Measurements from ENCODE around the gene PAXX.
A peak's percentile ranks its signal among the peaks of the same experiment; 100 is the strongest.

PAXX gene

DNA sequence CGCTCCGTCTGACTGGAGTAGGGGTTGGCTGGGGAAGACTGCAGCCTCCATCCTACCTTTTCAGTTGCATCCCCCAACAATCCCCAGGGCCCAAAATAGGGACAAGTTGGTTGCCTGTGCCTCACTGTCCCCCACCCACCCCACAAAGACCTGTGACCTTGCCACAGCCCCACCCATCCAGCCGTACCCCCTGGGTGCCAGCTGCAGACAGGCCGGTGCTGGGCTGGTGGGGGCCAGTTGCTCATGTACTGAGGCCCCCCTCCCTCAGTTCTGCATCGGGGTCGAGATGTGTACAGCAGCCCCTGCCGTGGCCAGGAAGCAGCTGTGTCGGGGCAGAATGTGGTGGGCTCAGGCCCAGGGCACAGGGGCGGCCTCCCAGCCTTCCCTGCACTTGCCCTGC is 9.1 kb upstream of the PAXX start:
- H3K27me3 ChIP-seq (ENCODE audit: control insufficient read depth, insufficient read depth, low read length): peaks cover 22% of the 10 kb centered on the region
- H3K36me3 ChIP-seq (ENCODE audit: control insufficient read depth, insufficient read depth, low read length): no peaks in the 10 kb centered on the region
- no peak overlapping the region for H3K4me3 ChIP-seq (ENCODE audit: low read length)
- no peaks in the 10 kb centered on the region for H3K4me1 ChIP-seq (ENCODE audit: control insufficient read depth, insufficient read depth, low read length)
- no peak overlapping the region for H3K9ac ChIP-seq (ENCODE audit: low read length)
- no peak overlapping the region for H3K27ac ChIP-seq (ENCODE audit: low read depth, low read length)

GRCh38 chr9:136983656-136984314 is 8.4 kb upstream of the PAXX start:
- H3K4me3 ChIP-seq (ENCODE audit: low read length): no peak overlapping the region
- H3K27me3 ChIP-seq (ENCODE audit: control insufficient read depth, insufficient read depth, low read length): peaks cover 22% of the 10 kb centered on the region
- no peak overlapping the region for H3K9ac ChIP-seq (ENCODE audit: low read length)
- H3K4me1 ChIP-seq (ENCODE audit: control insufficient read depth, insufficient read depth, low read length): no peaks in the 10 kb centered on the region
- H3K27ac ChIP-seq (ENCODE audit: low read depth, low read length): no peak overlapping the region
- H3K36me3 ChIP-seq (ENCODE audit: control insufficient read depth, insufficient read depth, low read length): no peaks in the 10 kb centered on the region

DNA sequence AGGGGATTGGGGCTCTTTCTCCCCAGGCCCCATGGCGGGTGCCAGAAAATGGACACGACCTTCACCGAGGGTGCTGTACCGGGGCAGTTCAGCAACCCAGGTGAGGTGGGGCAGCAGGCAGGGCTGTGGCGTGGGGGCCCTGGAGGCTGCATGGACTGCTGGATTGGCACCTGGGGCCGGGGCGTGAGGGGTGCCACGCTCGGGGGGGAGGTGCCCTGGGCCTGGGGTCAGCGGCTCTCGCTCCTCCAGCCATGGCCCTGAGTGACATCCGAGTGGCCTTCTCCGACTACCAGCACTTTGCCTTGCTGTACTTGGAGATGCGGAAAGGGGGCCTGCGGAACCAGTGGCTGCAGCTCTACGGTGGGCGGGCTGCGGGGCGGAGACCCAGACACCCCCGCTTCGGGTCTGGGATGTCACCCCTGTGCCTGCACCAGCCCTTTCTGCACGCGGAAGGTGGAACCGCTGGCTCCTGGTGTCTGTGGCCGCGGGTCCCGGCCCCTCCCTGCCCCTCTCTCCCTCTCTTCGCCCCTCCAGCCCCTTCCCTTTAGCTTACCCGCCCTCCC is 7.7 kb upstream of the PAXX start:
- Histone ChIP-seq H3K9ac (ENCODE audit: low read length) (no peak overlapping the region), H3K4me3 (ENCODE audit: low read length) (no peak overlapping the region), H3K36me3 (ENCODE audit: control insufficient read depth, insufficient read depth, low read length) (no peaks in the 10 kb centered on the region), H3K4me1 (ENCODE audit: control insufficient read depth, insufficient read depth, low read length) (no peaks in the 10 kb centered on the region), H3K27me3 (ENCODE audit: control insufficient read depth, insufficient read depth, low read length) (peaks cover 22% of the 10 kb centered on the region), H3K27ac (ENCODE audit: low read depth, low read length) (no peak overlapping the region)

DNA sequence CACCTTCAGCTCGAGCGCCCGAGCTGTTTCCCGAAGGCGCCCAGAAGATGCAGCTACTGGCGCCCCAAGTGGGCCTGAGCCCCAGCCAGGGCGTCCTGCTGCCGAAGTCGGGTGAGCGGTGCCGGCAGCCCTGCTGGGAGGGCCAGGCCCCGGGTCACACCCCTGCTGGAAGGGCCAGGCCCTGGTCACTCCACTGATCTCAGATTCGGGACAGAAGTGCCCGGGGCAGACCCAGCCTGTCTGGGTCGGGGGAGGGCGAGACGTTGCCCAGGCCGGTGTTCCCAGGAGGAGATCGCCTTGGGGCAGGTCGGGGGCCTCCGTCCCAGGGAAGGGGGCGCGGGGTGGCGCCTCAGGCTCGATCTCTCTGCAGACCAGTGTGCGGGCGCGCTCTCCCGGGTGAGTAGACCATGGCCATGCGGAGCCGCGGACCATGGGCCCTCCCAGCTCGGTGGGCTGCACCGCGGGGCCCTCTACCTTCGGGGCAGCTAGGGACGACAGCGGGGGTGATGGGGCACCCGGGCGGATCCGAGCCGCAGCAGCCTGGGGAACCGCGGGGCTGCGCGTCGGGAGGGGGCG is 7.1 kb upstream of the PAXX start:
- Histone ChIP-seq H3K9ac (ENCODE audit: low read length) (no peak overlapping the region), H3K4me3 (ENCODE audit: low read length) (no peak overlapping the region), H3K4me1 (ENCODE audit: control insufficient read depth, insufficient read depth, low read length) (no peaks in the 10 kb centered on the region), H3K36me3 (ENCODE audit: control insufficient read depth, insufficient read depth, low read length) (no peaks in the 10 kb centered on the region), H3K27ac (ENCODE audit: low read depth, low read length) (no peak overlapping the region), H3K27me3 (ENCODE audit: control insufficient read depth, insufficient read depth, low read length) (peaks cover 22% of the 10 kb centered on the region)

- H3K27me3 ChIP-seq (ENCODE audit: control insufficient read depth, insufficient read depth, low read length): peaks cover 22% of the 10 kb centered on the region
Measured at GRCh38 chr9:136985853-136986252, 6.4 kb upstream of the PAXX start.

GRCh38 chr9:136988872-136989271 is 3.4 kb upstream of the PAXX start:
- no peak overlapping the region for H3K9ac ChIP-seq (ENCODE audit: low read length)
- no peak overlapping the region for H3K4me3 ChIP-seq (ENCODE audit: low read length)
- H3K4me1 ChIP-seq (ENCODE audit: control insufficient read depth, insufficient read depth, low read length): peaks cover 3% of the 10 kb centered on the region
- no peaks in the 10 kb centered on the region for H3K36me3 ChIP-seq (ENCODE audit: control insufficient read depth, insufficient read depth, low read length)
- peaks cover 13% of the 10 kb centered on the region for H3K27me3 ChIP-seq (ENCODE audit: control insufficient read depth, insufficient read depth, low read length)
- H3K27ac ChIP-seq (ENCODE audit: low read depth, low read length): no peak overlapping the region

More at GRCh38 chr9:136985853-136986252, 6.4 kb upstream of the PAXX start:
- H3K27ac ChIP-seq (ENCODE audit: low read depth, low read length): no peak overlapping the region
- H3K4me3 ChIP-seq (ENCODE audit: low read length): no peak overlapping the region
- no peak overlapping the region for H3K9ac ChIP-seq (ENCODE audit: low read length)
- H3K4me1 ChIP-seq (ENCODE audit: control insufficient read depth, insufficient read depth, low read length): no peaks in the 10 kb centered on the region
- no peaks in the 10 kb centered on the region for H3K36me3 ChIP-seq (ENCODE audit: control insufficient read depth, insufficient read depth, low read length)

GRCh38 chr9:136990242-136990911 is 1.8 kb upstream of the PAXX start:
- H3K9ac ChIP-seq (ENCODE audit: low read length): no peak overlapping the region
- no peaks in the 10 kb centered on the region for H3K36me3 ChIP-seq (ENCODE audit: control insufficient read depth, insufficient read depth, low read length)
- H3K4me1 ChIP-seq (ENCODE audit: control insufficient read depth, insufficient read depth, low read length): peaks cover 3% of the 10 kb centered on the region
- H3K27ac ChIP-seq (ENCODE audit: low read depth, low read length): no peak overlapping the region
- peaks cover 5% of the 10 kb centered on the region for H3K27me3 ChIP-seq (ENCODE audit: control insufficient read depth, insufficient read depth, low read length)
- no peak overlapping the region for H3K4me3 ChIP-seq (ENCODE audit: low read length)

DNA sequence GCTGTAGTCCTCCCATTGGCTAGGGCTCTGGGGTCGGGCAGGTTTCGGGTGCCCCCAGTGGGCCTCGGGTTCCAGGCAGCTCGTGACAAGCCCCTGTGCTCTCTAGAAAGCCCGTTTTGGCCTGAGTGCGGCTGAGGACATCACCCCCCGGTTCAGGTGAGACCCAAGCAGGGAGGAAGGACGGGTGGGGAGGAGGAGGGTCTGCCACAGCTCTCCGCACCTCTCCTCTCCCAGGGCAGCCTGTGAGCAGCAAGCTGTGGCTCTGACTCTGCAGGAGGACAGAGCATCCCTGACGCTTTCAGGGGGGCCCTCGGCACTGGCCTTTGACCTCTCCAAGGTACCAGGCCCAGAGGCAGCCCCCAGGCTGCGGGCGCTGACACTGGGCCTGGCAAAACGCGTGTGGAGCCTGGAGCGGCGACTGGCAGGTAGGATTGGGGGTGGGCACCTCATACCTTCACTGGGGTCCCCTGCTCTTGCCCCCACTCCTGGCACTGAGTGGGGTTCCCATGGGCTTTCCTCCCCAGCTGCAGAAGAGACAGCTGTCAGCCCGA is 672 bp downstream of the PAXX start:
- H3K36me3 ChIP-seq (ENCODE audit: control insufficient read depth, insufficient read depth, low read length): no peaks in the 10 kb centered on the region
- peaks cover 3% of the 10 kb centered on the region for H3K4me1 ChIP-seq (ENCODE audit: control insufficient read depth, insufficient read depth, low read length)
- H3K9ac ChIP-seq (ENCODE audit: low read length): peak overlapping the region; percentile 42
- peak overlapping the region; percentile 71 for H3K4me3 ChIP-seq (ENCODE audit: low read length)
- H3K27me3 ChIP-seq (ENCODE audit: control insufficient read depth, insufficient read depth, low read length): peaks cover 3% of the 10 kb centered on the region
- no peak overlapping the region for H3K27ac ChIP-seq (ENCODE audit: low read depth, low read length)

GRCh38 chr9:136994180-136994887 is 2.1 kb downstream of the PAXX start:
- Histone ChIP-seq H3K4me3 (ENCODE audit: low read length) (no peak overlapping the region), H3K27me3 (ENCODE audit: control insufficient read depth, insufficient read depth, low read length) (peaks cover 3% of the 10 kb centered on the region), H3K36me3 (ENCODE audit: control insufficient read depth, insufficient read depth, low read length) (no peaks in the 10 kb centered on the region), H3K27ac (ENCODE audit: low read depth, low read length) (no peak overlapping the region), H3K4me1 (ENCODE audit: control insufficient read depth, insufficient read depth, low read length) (peaks cover 3% of the 10 kb centered on the region), H3K9ac (ENCODE audit: low read length) (no peak overlapping the region)

DNA sequence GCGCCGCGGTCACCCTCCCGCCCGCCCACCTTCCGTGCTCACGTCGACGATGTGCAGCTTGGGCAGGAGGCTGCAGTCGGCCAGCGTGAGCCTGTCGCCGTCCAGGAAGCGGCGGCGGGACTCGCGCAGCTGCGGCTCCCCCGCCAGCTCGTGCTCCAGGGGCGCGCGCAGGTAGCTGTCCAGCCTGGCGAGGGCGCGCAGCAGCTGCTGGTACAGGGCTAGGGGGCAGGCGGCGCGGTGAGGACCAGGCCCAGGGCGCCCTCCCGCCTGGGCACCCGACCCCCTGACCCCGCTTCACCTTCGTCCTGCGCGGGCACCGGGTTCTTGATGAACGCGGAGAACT is 2.6 kb downstream of the PAXX start:
- peaks cover 3% of the 10 kb centered on the region for H3K27me3 ChIP-seq (ENCODE audit: control insufficient read depth, insufficient read depth, low read length)
- H3K4me3 ChIP-seq (ENCODE audit: low read length): no peak overlapping the region

DNA sequence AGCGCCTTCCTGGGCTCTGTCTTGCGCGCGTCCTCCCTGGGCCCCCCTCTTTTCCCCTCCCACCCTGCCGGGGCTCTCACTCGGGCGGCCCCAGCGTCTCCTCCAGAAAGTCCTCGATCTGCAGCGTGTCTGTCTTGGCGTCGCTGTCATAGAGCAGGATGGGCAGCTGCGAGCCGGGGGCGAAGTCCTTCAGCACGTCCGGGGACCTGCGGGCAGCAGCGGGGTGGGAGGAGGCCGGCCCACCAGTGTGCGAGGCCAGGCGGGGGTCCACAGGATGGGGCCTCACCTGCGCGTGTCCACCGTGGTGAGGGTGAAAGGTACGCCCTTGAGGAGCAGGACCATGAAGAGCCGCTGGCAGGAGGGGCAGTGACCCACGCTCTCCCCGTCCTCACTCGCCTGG is 3.1 kb downstream of the PAXX start:
- H3K9ac ChIP-seq (ENCODE audit: low read length): no peak overlapping the region
- no peak overlapping the region for H3K4me3 ChIP-seq (ENCODE audit: low read length)
- H3K36me3 ChIP-seq (ENCODE audit: control insufficient read depth, insufficient read depth, low read length): no peaks in the 10 kb centered on the region
- peaks cover 3% of the 10 kb centered on the region for H3K4me1 ChIP-seq (ENCODE audit: control insufficient read depth, insufficient read depth, low read length)
- H3K27me3 ChIP-seq (ENCODE audit: control insufficient read depth, insufficient read depth, low read length): peaks cover 3% of the 10 kb centered on the region
- no peak overlapping the region for H3K27ac ChIP-seq (ENCODE audit: low read depth, low read length)

More for the DNA sequence above, 2.6 kb downstream of the PAXX start:
- Histone ChIP-seq H3K27ac (ENCODE audit: low read depth, low read length) (no peak overlapping the region), H3K4me1 (ENCODE audit: control insufficient read depth, insufficient read depth, low read length) (peaks cover 3% of the 10 kb centered on the region), H3K9ac (ENCODE audit: low read length) (no peak overlapping the region), H3K36me3 (ENCODE audit: control insufficient read depth, insufficient read depth, low read length) (no peaks in the 10 kb centered on the region)

DNA sequence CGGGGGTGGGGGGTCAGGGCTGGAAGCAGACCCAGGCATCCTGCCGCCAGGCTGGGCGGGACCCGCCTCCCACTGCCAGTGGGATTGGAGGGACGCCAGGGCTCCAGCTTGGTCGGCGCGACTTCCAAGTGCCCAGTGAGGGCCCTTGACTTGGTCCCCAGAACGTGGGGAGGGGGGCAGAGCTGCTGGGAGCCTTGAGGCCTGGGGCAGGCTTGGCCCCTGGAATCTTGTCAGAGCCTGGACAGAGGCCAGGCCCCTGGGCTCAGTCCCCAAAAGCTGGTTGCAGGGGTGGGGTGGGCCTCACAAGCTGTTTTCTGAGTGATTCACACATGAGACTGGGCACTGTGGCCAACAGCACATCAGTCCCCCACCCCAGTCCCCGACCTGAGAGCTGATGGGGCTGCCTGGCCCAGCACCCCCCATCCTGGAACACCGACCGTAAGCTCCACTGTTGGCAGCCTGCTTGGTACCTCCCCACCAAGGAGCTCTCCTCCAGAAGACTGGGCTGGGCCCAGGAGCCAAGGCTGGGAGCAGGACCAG is 3.6 kb downstream of the PAXX start:
- H3K4me1 ChIP-seq (ENCODE audit: control insufficient read depth, insufficient read depth, low read length): peaks cover 3% of the 10 kb centered on the region
- H3K27ac ChIP-seq (ENCODE audit: low read depth, low read length): no peak overlapping the region
- H3K4me3 ChIP-seq (ENCODE audit: low read length): peak overlapping the region; percentile 43

More for the DNA sequence above, 3.6 kb downstream of the PAXX start:
- Histone ChIP-seq H3K9ac (ENCODE audit: low read length) (no peak overlapping the region), H3K27me3 (ENCODE audit: control insufficient read depth, insufficient read depth, low read length) (peaks cover 3% of the 10 kb centered on the region), H3K36me3 (ENCODE audit: control insufficient read depth, insufficient read depth, low read length) (no peaks in the 10 kb centered on the region)
